HG02938 (cell line): ENCODE measurements around the gene AADAT.
"Not testable (repeated sequence)": the region's sequence is repeated elsewhere in the genome, so short reads cannot be mapped to it uniquely, and the experiment has no call there.

Source experiments
- ATAC-seq: cut with Tn5 transposase; IDR thresholded peaks from one replicate; pipeline ENCODE4 v1.9.1; 2021; ENCODE audit warnings: mild to moderate bottlenecking, moderate library complexity; ENCODE audit not compliant: unreplicated experiment

The AADAT gene

DNA sequence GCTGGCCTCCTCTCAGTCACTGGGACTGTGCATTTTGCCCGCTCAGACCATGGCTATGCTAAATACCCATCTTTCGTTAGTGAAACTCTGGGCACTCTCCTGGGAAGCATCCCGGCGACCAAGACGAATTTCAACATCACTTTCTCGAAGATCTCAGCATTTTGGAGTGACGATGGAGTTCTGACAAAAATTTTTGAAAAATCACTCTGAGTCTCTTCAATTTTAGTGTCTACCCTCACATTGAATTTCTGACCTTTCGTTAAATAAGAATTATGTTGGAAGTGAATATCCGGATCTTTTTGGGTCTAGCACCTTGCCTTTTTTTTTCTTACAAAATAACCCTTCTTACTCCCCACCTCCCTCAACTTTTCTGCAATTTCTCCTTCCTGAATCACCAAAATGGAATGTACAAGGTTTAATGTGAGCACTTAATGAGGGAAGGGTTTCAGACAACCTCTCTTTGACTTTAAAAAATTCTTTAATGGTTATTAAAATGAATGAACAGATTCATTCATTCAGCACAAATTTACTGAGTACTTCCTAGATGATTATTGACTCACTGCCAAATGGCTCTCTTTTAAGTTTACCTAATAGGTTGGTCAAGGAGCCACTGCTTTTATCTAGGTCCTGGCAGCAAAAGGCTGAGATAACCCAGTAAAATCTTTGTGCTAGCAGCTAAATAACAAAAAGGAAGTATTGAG lies 746 bp upstream of the AADAT start:
- no peak for ATAC-seq

DNA sequence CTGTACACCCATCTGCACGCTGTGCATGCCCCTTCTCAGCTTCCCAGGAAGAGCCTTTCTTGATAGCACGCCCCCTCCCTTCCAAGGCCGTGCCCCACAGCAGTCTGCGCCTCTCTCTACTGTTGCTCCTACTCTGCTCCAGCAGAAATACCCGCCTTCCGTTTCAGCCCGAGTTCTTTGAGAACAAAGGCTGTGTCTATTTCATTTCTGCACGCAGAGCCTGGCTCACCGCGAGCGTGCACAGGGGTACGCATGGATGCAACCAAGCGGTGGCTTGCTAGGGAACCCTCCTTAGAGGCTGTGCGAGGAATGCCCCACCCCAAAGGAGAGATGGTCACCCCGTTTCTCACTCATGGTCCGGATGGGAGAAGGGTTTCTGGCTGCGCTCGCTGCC lies 485 bp downstream of the AADAT start:
- no peak for ATAC-seq

DNA sequence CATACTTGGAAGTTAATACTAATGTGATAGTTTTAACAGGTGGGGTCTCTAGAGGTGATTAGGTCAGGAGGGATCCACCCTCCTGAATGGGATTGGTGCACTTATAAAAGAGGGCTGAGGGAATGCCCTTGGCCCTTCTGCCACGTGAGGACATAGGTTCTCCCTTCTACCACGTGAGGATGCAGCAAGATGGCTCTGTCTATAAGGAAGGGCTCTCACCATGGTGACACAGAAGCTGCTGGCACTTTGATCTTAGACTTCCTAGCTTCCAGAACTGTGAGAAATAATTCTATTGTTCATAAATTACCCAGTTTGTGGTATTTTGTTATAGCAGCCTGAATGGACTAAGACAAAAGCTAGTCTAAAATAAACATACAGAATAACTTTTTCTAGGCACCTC lies 1.0 kb downstream of the AADAT start:
- no peak for ATAC-seq

DNA sequence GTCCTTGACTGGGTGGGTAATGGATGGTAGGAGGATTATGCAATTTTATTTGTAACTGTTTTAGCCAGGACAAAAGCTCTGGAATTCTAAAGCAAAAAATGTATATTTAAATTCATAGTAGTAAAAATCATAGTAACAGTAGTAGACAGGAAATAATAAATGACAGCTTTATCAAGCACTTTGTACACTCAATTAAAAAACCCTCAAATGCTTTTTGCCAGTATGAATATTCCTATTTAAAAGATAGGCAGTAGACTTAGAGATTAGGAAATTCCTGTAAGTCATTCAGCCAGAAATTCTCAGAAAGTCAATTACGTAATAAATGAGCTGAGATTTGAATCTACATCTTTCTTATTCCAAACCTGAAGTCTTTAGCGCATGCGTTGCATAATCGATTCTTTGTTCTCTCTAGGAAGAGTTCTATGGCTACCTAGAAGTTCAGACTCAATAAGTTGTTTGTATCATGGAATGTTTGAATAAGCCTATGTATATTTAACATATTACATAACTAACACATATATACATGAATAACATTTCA lies 2.5 kb downstream of the AADAT start:
- ATAC-seq: no peak

DNA sequence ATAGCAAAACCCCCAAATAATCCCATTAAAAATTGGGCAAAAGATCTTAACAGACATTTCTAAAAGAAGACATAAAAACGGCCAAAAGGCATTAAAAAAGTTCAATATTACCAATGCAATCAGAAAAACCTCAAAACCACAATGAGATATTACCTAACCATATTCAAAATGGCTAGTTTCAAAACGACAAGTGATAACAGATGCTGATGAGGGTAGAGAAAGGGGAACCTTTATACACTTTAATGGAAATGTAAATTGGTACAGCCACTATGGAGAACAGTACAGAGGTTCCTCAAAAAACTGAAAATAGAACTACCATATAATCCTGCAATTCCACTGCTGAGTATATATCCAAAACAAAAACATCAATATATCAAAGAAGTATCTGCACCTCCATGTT lies 6.2 kb downstream of the AADAT start:
- no peak for ATAC-seq

DNA sequence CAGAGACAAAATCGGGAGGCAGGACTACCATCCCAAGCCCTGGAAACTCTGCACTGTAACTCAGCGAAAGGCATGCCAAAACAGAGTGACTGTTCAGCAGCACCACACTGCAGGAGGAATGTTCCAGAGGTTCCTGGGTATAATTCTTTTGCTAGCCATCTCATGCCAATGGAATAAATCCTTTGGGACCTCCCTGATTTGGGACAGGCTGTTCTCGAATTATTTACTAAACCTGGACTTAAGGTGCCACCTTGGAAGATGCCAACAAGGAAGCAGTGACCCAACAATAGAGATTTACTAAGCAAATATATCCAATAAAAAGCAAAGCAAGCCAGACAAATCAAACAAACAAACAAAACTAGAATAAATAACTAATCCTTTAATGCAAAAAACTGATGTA lies 9.3 kb downstream of the AADAT start:
- no peak for ATAC-seq

DNA sequence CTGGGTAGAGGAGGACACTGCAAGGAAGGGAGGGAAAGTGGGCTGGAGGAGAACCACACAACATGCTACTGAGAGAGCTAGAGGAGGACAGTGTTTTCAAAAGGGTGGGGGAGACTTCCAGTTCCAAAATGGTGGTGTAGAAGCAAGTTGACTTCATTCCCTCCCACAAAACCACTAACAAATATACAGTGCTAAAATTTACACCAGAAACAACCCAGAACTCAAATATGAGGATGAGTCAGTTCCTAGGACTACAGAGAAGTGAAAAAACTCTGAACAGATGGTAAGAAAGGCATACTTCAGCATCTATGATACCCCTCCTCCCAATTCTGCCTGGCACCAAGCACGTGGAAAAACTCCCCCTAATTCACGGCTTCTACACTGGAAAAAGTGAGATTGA lies 9.8 kb downstream of the AADAT start:
- no peak for ATAC-seq

DNA sequence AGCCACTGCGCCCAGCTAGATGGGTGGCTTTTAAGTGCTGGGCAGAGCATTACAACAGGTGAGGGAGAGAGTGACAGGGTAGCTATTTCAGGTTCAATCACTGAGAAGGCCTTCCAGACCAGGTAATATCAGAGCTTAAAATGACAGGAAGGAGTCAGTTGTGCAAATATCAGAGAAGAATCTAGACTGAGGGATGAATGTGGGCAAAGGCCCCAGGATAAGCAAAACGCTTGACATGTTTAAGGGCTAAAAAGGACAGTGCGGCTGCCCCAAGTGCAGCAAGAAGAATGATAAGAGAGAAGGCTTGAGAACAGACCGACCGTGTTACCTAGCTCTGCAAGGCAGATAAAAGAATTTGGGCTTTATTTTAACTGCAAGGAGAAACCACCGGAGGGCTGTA lies 18.6 kb downstream of the AADAT start:
- no peak for ATAC-seq

DNA sequence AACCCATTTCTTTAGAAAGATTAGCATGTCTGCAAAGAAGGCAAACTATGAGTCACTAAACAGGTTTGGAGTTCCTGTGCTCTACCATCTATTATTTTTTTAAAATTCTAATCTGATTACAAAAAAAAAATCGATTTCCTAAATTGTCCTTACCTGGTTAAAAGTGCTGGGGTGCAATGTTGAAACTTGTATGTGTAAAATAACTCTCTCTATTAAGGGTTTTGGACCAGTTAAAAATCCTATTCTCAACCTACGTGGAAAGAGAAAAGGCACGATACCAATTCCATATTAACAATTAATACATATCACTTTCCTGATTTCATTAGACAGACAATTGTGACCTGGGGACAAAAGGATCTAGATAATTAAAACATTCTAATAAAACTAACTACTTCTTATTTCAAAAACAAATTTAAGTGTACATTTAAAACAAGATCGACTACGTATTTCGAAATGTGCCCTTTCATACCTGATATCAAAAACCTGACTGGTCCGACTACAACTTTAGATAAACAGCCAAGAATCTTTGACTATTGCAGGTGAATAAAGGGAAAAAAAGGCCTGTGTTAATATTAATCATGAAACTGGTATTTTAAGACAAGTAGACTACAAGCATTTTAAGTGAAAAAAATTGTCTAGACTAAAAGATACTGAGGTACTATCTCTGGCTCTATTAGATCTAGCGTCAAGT lies 21.2 kb downstream of the AADAT start:
- no peak for ATAC-seq

DNA sequence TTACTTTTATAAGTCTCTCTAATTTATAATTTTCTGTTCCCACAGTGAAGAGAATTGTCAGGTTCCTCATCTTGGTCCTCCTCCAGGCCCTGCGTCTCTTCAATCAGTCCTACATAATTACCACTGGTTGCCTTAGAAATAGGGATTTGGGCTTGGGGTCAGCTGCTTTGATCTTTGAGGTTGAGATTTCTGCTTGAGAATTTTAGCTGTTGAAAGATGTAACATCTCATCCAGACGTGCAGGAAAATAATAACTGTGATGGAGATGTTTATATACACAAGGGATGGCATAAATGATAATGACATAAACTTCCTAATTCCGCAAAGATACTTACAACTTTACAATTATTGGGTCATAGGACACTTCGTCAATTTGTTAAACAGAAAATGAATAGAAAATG lies 30.3 kb downstream of the AADAT start:
- ATAC-seq: no peak

DNA sequence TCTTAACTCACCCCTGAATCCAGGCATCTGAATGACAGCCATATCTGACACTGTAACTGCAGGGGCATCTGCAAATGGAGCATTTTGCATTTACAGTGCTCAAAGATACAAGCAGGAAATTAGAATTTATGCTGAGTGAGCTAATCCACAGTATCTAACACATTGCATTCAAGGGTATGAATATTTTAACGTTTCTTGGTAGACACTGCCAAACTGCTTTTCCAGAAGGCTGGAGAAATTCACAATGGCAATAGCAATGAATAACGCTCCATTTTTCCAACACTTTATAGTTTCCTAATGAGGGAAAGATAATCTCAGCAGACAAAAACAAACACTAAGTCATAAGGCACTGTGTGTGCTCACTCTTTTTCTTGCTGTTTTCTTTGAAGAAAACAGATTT lies 30.9 kb downstream of the AADAT start:
- ATAC-seq: no peak

DNA sequence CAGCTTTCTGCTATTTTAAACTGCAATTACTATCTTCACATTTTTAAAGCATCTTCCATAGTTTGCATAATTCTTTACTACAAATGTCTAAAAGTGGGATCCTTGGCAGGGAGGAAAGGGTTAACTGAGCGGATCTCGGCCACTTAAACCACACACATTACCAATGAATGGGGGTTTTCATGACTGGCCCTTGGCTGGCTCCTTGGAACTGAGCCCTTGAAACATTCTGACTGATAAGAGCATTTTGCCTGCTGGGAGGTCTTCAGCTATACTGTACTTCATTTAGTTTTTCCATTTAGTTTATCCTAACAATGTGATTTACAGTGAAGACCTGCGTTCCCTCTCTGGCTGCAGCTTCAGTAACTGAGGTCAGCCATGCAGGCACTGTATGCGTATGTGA lies 31.9 kb downstream of the AADAT start:
- ATAC-seq: no peak

DNA sequence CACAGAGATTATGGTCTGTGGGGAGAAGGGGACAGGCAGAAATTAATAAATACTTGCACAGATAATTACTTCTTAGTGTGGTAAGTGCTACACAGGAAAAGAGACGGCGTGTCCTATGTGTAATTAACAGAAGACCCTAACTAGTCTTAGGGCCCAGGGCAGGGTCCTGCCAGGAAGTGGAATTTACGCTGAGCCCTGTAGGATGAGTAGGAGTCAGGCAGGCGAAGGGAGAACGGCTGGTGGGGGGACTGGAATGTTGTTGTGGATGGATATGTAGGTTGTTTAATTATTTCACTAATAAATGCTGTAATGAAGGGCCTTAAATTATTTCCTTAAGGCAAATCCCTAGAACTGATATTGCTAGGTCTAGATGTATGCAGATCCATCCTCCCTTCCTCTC lies 36.8 kb downstream of the AADAT start:
- no peak for ATAC-seq

DNA sequence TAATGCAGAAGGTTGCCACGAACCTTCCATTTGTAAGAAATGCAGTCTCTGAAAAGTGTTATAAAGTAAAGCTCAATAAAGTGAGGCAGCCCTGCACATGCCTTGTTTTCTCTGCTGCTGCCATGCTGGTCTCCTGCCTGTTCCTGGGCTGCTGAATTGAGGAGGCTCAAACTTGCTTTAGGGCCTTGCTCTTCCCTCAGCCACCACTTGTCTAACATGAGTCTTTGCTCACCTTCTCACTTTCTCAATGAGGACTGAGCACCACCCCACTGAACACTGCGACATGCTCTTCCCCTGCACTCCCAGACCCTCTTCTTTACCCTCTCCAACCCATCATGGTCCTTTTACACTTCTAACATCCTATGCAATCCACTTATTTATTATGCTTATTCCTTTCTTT lies 38.4 kb downstream of the AADAT start:
- no peak for ATAC-seq

DNA sequence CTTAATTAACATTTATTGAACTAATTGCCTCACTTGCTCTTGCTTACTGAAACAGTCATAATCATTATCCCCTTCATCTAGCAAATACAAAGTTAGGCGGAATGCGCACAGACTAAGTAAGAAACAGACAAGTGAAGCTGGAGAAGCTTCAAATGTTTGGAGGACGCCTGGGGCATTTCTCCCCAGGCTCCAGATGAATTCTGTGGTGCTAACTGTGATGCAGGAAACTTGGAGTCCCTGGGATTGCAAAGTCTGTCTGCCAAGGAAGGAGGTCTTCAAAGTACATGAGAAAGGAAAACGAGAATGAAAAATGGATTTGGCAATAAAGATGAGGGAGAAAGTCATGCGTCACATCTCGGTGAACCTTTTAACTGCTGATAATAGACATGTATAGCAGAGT lies 40.0 kb downstream of the AADAT start:
- ATAC-seq: no peak

DNA sequence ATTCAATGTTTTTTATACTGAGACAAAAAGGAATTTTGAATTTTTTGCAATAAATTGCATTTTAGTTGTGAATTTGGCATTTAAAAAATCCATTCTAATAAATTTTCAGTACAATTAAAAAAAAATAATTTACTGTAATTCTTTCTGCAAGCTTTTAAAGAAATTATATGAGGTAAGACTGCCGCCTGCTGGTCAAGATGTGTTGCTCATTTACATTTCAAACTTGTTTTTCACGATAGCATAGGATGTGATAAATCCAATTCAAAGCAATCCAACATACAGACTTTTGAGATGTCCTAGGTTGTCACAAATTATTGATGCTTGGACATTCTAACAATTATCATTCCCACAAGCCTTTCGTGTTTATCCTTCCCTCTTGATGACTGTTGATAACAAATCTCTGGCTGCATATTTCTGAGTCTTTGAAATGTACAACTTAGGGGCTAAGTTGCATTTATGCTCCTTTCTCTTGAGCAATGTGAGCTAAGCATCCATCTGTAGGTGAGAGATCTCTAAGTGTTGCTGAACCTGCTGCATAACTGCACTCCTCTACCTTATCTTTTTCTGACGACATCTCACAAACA lies 41.9 kb downstream of the AADAT start:
- no peak for ATAC-seq

DNA sequence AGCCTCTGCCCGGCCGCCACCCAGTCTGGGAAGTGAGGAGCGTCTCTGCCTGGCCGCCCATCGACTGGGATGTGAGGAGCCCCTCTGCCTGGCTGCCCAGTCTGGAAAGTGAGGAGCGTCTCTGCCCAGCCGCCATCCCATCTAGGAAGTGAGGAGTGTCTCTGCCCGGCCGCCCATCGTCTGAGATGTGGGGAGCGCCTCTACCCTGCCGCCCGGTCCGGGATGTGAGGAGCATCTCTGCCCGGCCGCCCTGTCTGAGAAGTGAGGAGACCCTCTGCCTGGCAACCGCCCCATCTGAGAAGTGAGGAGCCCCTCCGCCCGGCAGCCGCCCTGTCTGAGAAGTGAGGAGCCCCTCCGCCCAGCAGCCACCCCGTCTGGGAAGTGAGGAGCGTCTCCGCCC lies 43.6 kb downstream of the AADAT start:
- ATAC-seq: not testable (repeated sequence)

DNA sequence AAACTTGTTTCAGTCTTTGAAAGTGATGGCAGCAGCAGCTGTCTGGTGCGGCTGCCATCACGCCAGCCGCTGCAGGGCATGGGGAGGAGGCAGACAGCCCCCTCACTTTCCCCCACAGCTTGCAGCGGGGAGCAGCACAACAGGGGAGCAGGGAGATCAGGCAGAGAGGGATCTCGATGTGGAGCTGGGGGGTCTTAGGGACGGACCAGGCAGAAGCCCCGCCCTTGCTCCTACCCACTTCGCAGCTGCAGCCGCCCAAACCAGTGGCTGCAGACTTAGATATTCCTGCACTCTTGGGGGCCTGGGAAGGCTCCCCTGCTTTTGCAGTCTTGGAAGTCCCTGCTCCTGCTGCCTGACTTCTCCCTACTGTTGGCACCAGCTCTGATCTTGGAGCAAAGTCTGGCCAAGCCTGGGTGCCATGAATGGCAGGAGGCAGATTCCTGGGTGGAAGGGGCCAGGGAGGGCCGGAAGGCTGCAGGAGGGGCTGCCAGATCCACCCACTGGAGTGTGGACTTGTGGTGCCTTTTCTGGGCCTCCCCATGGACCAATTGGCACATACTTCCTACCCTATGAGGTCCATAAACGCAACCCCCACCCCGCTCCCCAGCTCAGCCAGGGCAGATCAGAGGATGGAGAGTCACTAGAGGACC lies 49.6 kb downstream of the AADAT start:
- ATAC-seq: no peak

DNA sequence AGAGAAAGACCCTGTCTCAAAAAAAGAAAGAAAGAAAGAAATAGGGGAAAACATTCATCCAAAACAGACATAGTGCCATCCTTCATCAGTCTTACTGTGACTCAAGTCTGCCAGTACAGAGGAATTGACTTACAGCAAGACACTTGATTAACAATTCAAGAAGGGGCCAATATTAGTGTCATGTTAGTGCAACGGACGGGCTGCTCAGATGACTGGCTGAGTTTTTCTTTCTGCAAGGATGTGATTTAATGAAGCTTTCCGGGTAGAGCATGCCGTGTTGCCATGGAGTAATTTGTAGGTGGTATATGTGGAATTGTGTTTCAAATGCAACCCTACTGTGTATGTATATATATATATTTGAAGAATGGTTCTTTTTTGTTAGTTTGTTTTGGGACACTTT lies 51.0 kb downstream of the AADAT start:
- ATAC-seq: no peak

DNA sequence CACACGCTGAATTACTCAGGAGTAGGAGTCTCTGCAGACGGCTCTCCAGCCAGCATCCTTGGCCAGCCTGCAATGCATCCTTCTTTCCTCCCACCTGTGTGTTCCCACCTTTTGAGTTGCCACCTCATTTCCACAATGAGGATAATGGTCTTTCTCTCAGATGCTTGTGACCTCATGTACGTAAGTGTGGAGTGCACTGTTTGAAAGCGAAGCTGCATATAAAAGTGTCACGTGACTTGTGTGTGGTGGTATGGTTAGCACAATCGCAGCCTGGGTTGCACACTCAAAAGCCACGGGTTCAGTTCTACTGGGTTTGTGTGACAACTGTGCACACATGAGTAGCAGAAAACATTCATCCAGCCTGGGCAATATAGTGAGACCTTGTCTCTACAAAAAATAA lies 51.5 kb downstream of the AADAT start:
- no peak for ATAC-seq

DNA sequence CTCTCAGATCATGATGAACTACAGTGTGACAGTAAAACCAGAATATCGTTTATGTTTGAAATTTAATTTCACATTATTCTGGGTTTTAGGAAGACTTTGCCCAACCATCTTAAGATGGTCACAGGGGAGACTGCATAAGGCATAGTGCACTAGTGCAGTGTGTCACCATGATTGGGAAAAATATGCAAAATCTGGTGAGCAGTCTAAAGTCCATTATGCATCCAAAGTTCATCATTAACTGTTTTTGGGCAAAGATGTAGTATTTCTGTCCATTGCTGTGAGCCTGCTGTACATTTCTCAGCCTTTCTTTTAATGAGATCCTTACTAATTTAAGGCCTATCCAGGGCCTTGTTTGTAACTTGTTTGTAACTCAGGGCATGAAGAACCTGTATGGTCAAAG lies 52.3 kb downstream of the AADAT start:
- ATAC-seq: no peak

DNA sequence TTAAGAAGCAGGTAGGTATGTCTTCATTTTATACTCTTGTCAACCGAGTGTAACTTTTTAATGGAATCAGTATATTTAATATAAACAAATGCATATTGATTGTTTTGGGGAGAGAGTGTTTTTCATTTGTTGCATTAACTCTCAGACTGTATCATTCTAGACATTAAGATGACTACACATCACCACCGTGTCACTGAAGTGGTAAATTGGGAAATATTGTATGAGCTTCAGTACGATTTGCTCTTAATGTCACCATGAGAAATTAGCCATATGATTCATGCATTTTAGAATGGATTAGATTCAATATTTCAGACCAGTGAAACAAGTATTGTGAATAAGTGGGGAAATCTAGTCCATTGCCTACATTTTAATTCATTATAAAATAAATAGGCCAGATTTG lies 53.9 kb downstream of the AADAT start:
- no peak for ATAC-seq
